MM.1S (cell line): ENCODE measurements around the gene ZFAND6.

ENCODE experiments used
- DNase-seq: peaks from one replicate; pipeline ENCODE4 v3.0.0-alpha.2; 2015
- H2AFZ ChIP-seq: fragments of 300-600 bp; sonication (generic); 2 replicates; pipeline ENCODE4 v1.6.0; 2016; ENCODE audit warnings: antibody characterized with exemption, low read length
- H3F3A ChIP-seq: fragments of 300-600 bp; sonication (generic); 2 replicates; pipeline ENCODE4 v1.6.1; 2016; ENCODE audit warnings: mild to moderate bottlenecking, antibody characterized with exemption, low read length, moderate library complexity, mixed read lengths; ENCODE audit not compliant: insufficient read depth
- H3K27ac ChIP-seq: fragments of 300-600 bp; sonication (generic); 2 replicates; pipeline ENCODE4 v1.5.1; 2016; ENCODE audit warnings: mild to moderate bottlenecking, low read length
- H3K27me3 ChIP-seq: fragments of 300-600 bp; sonication (generic); replicated peaks from 2 replicates; pipeline ENCODE4 v1.6.0; 2016; ENCODE audit warnings: low read length; ENCODE audit not compliant: insufficient read depth
- H3K36me3 ChIP-seq: fragments of 300-600 bp; sonication (generic); replicated peaks from 2 replicates; pipeline ENCODE4 v1.6.1; 2016; ENCODE audit warnings: mild to moderate bottlenecking, low read length, mixed read lengths; ENCODE audit not compliant: insufficient read depth
- H3K4me1 ChIP-seq: fragments of 300-600 bp; sonication (generic); 2 replicates; pipeline ENCODE4 v1.6.1; 2016; ENCODE audit warnings: low read length, mixed read lengths
- H3K4me2 ChIP-seq: fragments of 300-600 bp; sonication (generic); 2 replicates; pipeline ENCODE4 v1.6.0; 2016; ENCODE audit warnings: low read depth, low read length
- H3K4me3 ChIP-seq: fragments of 300-600 bp; sonication (generic); 2 replicates; pipeline ENCODE4 v1.5.1; 2016; ENCODE audit warnings: low read length, mixed read lengths
- H3K79me2 ChIP-seq: fragments of 300-600 bp; sonication (generic); 2 replicates; pipeline ENCODE4 v1.6.1; 2016; ENCODE audit warnings: mixed run types, low read length, mixed read lengths
- H3K9ac ChIP-seq: fragments of 300-600 bp; sonication (generic); 2 replicates; pipeline ENCODE4 v1.6.1; 2016; ENCODE audit warnings: low read length, mixed read lengths
- H3K9me2 ChIP-seq: fragments of 300-600 bp; sonication (generic); replicated peaks from 2 replicates; pipeline ENCODE4 v1.6.1; 2016; ENCODE audit warnings: mild to moderate bottlenecking, low read length, mixed read lengths; ENCODE audit not compliant: insufficient read depth
- H3K9me3 ChIP-seq: fragments of 300-600 bp; sonication (generic); replicated peaks from 2 replicates; pipeline ENCODE4 v1.6.1; 2016; ENCODE audit warnings: mild to moderate bottlenecking, low read length, mixed read lengths; ENCODE audit not compliant: insufficient read depth
- H4K20me1 ChIP-seq: fragments of 300-600 bp; sonication (generic); 2 replicates; pipeline ENCODE4 v1.6.1; 2016; ENCODE audit warnings: mild to moderate bottlenecking, low read length, moderate library complexity, mixed read lengths; ENCODE audit not compliant: insufficient read depth
- EZH2 ChIP-seq: fragments of 300-600 bp; sonication (generic); optimal IDR thresholded peaks from 2 replicates; pipeline ENCODE3; 2017; ENCODE audit warnings: low read depth, mild to moderate bottlenecking, antibody characterized with exemption, low read length, mixed read lengths
- EZH2phosphoT487 ChIP-seq: fragments of 300-600 bp; sonication (generic); IDR thresholded peaks from 2 replicates; pipeline ENCODE4 v1.6.1; 2018; ENCODE audit warnings: antibody characterized with exemption, low read length
- TF ChIP-seq, protein P1 (sequence below): fragments of 300-600 bp; sonication (generic); IDR thresholded peaks from 2 replicates; pipeline ENCODE4 v1.5.1; 2016; ENCODE audit warnings: antibody characterized with exemption, low read length, mixed read lengths

ZFAND6 gene

DNA sequence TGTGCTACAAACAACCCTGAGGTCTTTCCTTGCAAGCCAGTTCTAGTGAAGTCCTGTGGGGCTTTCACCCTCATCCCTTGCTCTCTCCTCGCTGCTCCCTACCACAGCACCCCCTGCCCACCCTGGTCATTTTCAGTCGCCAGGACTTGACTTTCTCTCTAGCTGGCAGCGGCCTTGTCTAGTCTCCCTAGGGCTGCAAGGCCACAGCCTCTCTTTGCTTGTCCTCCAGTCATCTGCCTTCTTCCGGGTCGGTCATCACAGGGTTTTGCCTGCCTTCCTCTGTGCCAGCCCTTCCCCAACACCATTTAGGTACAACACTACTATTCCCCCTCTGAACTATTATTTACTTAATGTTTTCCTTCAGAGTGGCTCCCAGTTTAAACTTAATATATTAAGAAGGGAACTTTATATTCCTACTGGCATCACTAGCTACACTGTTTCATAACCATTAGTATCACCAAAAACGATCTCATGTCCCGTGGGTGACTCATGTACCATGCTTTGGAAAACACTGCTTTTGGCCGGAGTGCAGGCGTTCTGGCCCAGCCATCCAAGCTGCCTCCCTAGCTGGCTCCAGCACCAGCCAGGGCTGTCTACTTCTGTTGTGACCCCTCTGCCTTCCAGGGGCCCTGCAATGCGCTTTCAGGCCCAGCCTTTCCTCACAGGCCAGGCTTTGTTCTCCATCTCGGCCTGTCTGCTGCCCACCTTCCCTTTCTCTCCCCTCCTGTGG, 114.7 kb downstream of the ZFAND6 start:
- no peaks in the 10 kb centered on the region for H3K9me3 ChIP-seq
- no peak overlapping the region for H2AFZ ChIP-seq
- H4K20me1 ChIP-seq, result no peaks in the 10 kb centered on the region
- no peaks in the 10 kb centered on the region for H3K9me2 ChIP-seq
- no peaks in the 10 kb centered on the region for H3K27me3 ChIP-seq
- H3K9ac ChIP-seq, result no peak overlapping the region
- H3K36me3 ChIP-seq, result no peaks in the 10 kb centered on the region
- no peak overlapping the region for H3K4me2 ChIP-seq
- DNase-seq, result no peak
- TF ChIP-seq, protein P1, sequence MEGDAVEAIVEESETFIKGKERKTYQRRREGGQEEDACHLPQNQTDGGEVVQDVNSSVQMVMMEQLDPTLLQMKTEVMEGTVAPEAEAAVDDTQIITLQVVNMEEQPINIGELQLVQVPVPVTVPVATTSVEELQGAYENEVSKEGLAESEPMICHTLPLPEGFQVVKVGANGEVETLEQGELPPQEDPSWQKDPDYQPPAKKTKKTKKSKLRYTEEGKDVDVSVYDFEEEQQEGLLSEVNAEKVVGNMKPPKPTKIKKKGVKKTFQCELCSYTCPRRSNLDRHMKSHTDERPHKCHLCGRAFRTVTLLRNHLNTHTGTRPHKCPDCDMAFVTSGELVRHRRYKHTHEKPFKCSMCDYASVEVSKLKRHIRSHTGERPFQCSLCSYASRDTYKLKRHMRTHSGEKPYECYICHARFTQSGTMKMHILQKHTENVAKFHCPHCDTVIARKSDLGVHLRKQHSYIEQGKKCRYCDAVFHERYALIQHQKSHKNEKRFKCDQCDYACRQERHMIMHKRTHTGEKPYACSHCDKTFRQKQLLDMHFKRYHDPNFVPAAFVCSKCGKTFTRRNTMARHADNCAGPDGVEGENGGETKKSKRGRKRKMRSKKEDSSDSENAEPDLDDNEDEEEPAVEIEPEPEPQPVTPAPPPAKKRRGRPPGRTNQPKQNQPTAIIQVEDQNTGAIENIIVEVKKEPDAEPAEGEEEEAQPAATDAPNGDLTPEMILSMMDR, result no peak
- TF ChIP-seq EZH2phosphoT487 (no peak), EZH2 (no peak)
- no peaks in the 10 kb centered on the region for H3F3A ChIP-seq
- H3K4me3 ChIP-seq, result no peak overlapping the region
- no peaks in the 10 kb centered on the region for H3K4me1 ChIP-seq
- no peaks in the 10 kb centered on the region for H3K79me2 ChIP-seq
- no peak overlapping the region for H3K27ac ChIP-seq

DNA sequence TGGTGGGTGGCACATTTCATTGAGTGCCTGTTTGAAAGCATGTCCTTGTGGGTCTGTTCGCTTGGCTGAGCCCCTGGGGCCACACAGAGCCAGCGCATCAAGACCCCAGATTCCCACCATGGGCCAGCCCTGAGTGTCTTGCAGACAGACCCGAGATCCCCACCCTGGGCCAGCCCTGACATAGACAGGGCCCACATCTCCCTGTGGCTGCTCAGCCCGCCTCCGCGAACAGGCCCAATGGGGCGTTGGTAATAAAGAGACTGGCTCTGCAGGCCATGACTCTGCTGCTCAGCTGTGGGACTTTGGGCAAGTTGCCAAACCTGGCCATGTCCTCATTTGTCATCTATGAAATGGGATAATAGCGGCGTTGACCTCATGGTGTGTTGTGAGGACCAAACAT, 116.0 kb downstream of the ZFAND6 start:
- Histone ChIP-seq H3F3A (no peaks in the 10 kb centered on the region), H3K27ac (no peak overlapping the region), H3K4me1 (no peaks in the 10 kb centered on the region), H3K36me3 (no peaks in the 10 kb centered on the region), H3K9me2 (no peaks in the 10 kb centered on the region), H3K9me3 (no peaks in the 10 kb centered on the region), H4K20me1 (no peaks in the 10 kb centered on the region), H3K9ac (no peak overlapping the region), H3K79me2 (no peaks in the 10 kb centered on the region), H3K4me2 (no peak overlapping the region), H3K27me3 (no peaks in the 10 kb centered on the region), H2AFZ (no peak overlapping the region), H3K4me3 (no peak overlapping the region)
- TF ChIP-seq EZH2 (no peak), EZH2phosphoT487 (no peak)
- TF ChIP-seq, protein P1, result no peak
- DNase-seq, result no peak

DNA sequence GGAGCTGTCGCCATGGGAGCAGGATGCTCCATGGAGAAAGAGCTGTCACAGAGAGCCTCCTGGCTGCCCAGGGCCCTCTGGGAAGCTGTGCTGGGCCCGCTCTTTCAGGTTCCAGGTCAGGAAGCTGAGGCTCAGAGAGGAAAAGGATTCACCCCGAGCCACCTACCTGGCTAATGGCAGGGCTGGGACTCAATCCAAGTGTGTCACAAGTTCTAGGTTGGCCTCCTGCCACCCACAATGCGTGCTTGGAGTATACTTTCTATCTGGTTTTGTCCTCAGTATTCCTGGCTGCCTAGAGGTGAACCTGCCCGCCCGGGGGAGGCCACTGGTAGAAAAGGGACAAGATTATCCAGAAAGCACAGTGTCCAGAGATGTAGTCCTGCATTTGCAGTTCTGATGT, 117.0 kb downstream of the ZFAND6 start:
- Histone ChIP-seq H4K20me1 (no peaks in the 10 kb centered on the region), H3K9me2 (no peaks in the 10 kb centered on the region), H2AFZ (no peak overlapping the region), H3K79me2 (no peaks in the 10 kb centered on the region), H3K27me3 (no peaks in the 10 kb centered on the region), H3K4me2 (no peak overlapping the region), H3K4me1 (no peaks in the 10 kb centered on the region), H3K27ac (no peak overlapping the region), H3K36me3 (peaks cover 2% of the 10 kb centered on the region; the same call in 1 of the 2 replicates), H3K9ac (no peak overlapping the region), H3F3A (no peaks in the 10 kb centered on the region), H3K4me3 (no peak overlapping the region), H3K9me3 (no peaks in the 10 kb centered on the region)
- no peak for DNase-seq
- TF ChIP-seq EZH2 (no peak), EZH2phosphoT487 (no peak)
- TF ChIP-seq, protein P1, result no peak
